GM12878 (cell line): Measurements from ENCODE around the gene FBXL5. TPM values are rescaled to one million over a fixed set of nuclear protein-coding genes. Genes with fewer than 3 reads are reported as not detected.

Source experiments
- ATAC-seq: fragments of 200-7000 bp; cut with Tn5 transposase; 3 replicates; pipeline ENCODE4 v1.9.1; 2020; ENCODE audit warnings: mild to moderate bottlenecking, moderate library complexity
- BruUV-seq: library from RNA; stranded (reverse); fragments of 400-500 nt; replicated peaks from 2 replicates; lab custom pipeline; 2021; lab: Mats Ljungman, UMichigan
- CTCF ChIA-PET: fragments of 300-600 bp; sonication (Branson Sonifier 250); formaldehyde crosslinking; extraction: SDS; loops from one replicate; lab custom pipeline; 2021; ENCODE audit warnings: inconsistent platforms; lab: Yijun Ruan, JAX
- POLR2A ChIA-PET: fragments of 350-600 bp; formaldehyde crosslinking; extraction: SDS; loops from one replicate; lab custom pipeline; 2021; ENCODE audit warnings: inconsistent platforms; lab: Charles Lee
- RAD21 ChIA-PET: fragments of 300-600 bp; sonication (Branson Sonifier 250); formaldehyde crosslinking; loops from one replicate; lab custom pipeline; 2023; ENCODE audit warnings: antibody characterized with exemption; ENCODE audit not compliant: unreplicated experiment; lab: Charles Lee
- SMC1A ChIA-PET: fragments of 300-600 bp; sonication (Branson Sonifier 250); formaldehyde crosslinking; loops from one replicate; lab custom pipeline; 2023; ENCODE audit not compliant: unreplicated experiment, uncharacterized antibody; lab: Charles Lee
- DNase-seq: peaks from one replicate; pipeline ENCODE4 v3.0.0-alpha.2; 2011; ENCODE audit warnings: low read depth, low spot score
- FAIRE-seq: peaks from 3 replicates; lab custom pipeline; 2011; peaks lifted over from hg19 to GRCh38; lab: Jason Lieb, UNC
- H2AFZ ChIP-seq: 2 replicates; pipeline ENCODE4 v1.6.0; 2011; ENCODE audit warnings: low read depth, low read length, control low read depth; ENCODE audit not compliant: control insufficient read depth
- H3K27ac ChIP-seq: 2 replicates; pipeline ENCODE4 v1.5.1; 2011; ENCODE audit warnings: control low read depth; ENCODE audit not compliant: control insufficient read depth, insufficient read depth
- H3K27me3 ChIP-seq, 2 experiments: replicated peaks in 1 of 2; 2 replicates each; pipeline versions ENCODE4 v1.6.0 to v1.6.1; 2011; ENCODE audit warnings: low read length in 1 of 2; ENCODE audit not compliant: control insufficient read depth in 2 of 2, insufficient read depth in 2 of 2
- H3K36me3 ChIP-seq, 2 experiments: 2 replicates each; pipeline ENCODE4 v1.5.1; 2011; ENCODE audit warnings: low read length in 1 of 2; ENCODE audit not compliant: control insufficient read depth in 2 of 2, insufficient read depth in 2 of 2
- H3K4me1 ChIP-seq: 2 replicates; pipeline ENCODE4 v1.6.1; 2011; ENCODE audit warnings: mild to moderate bottlenecking, low read length, moderate library complexity, mixed read lengths; ENCODE audit not compliant: control insufficient read depth, insufficient read depth
- H3K4me2 ChIP-seq: 2 replicates; pipeline ENCODE4 v1.6.0; 2011; ENCODE audit warnings: control low read depth; ENCODE audit not compliant: control insufficient read depth, insufficient read depth
- H3K4me3 ChIP-seq: fragments of 200-600 bp; sonication (generic); 2 replicates; pipeline ENCODE4 v1.5.1; 2016
- H3K79me2 ChIP-seq: 2 replicates; pipeline ENCODE4 v1.6.0; 2011; ENCODE audit warnings: low read length; ENCODE audit not compliant: control insufficient read depth, insufficient read depth
- H3K9ac ChIP-seq: 2 replicates; pipeline ENCODE4 v1.8.0; 2011; ENCODE audit warnings: low read length, control low read depth, mixed read lengths; ENCODE audit not compliant: control insufficient read depth, insufficient read depth
- H3K9me3 ChIP-seq: replicated peaks from 3 replicates; pipeline ENCODE4 v1.5.1; 2011; ENCODE audit warnings: mild to moderate bottlenecking, low read length; ENCODE audit not compliant: control insufficient read depth, insufficient read depth
- H4K20me1 ChIP-seq: 2 replicates; pipeline ENCODE4 v1.6.0; 2011; ENCODE audit not compliant: control insufficient read depth, insufficient read depth
- ASH2L ChIP-seq: fragments of 300-600, 200-600 bp; sonication (generic); IDR thresholded peaks from 2 replicates; pipeline ENCODE4 v1.6.1; 2017; ENCODE audit warnings: low read depth, mild to moderate bottlenecking, borderline replicate concordance
- BMI1 ChIP-seq: fragments of 450-650 bp; IDR thresholded peaks from 2 replicates; pipeline ENCODE4 v1.6.1; 2016; ENCODE audit warnings: mild to moderate bottlenecking, moderate library complexity, borderline replicate concordance
- CBFB ChIP-seq: IDR thresholded peaks from 2 replicates; pipeline ENCODE4 v1.6.1; 2016; ENCODE audit warnings: antibody characterized with exemption, low read depth
- CEBPB ChIP-seq, 2 experiments: fragments of 150-350 bp in 1 of 2; IDR thresholded peaks; 2 replicates each; pipeline ENCODE4 v1.6.1; 2012 to 2014; ENCODE audit warnings: low read depth in 2 of 2, low read length in 2 of 2, borderline replicate concordance in 1 of 2, inconsistent platforms in 1 of 2
- MAX ChIP-seq: IDR thresholded peaks from 2 replicates; pipeline ENCODE4 v1.6.1; 2012; ENCODE audit warnings: low read depth, low read length, improper control_type of control experiment
- NFYB ChIP-seq: IDR thresholded peaks from 2 replicates; pipeline ENCODE4 v1.6.1; 2011; ENCODE audit warnings: low read depth, mild to moderate bottlenecking, low read length, improper control_type of control experiment, moderate library complexity; ENCODE audit not compliant: insufficient read depth
- NR2F1 ChIP-seq: fragments of 450-650 bp; conservative IDR thresholded peaks from 2 replicates; pipeline ENCODE4 v1.6.1; 2017; ENCODE audit warnings: mild to moderate bottlenecking
- SUZ12 ChIP-seq: fragments of 200-600 bp; sonication (generic); IDR thresholded peaks from one replicate; pipeline ENCODE4 v1.6.1; 2018; ENCODE audit warnings: antibody characterized with exemption, mild to moderate bottlenecking; ENCODE audit not compliant: unreplicated experiment
- TCF12 ChIP-seq: IDR thresholded peaks from 2 replicates; pipeline ENCODE4 v1.6.1; 2011; ENCODE audit warnings: low read depth, mild to moderate bottlenecking, low read length
- TCF3 ChIP-seq: IDR thresholded peaks from 2 replicates; pipeline ENCODE4 v1.6.1; 2012; ENCODE audit warnings: low read depth, mild to moderate bottlenecking, low read length, borderline replicate concordance; ENCODE audit not compliant: insufficient read depth
- ZBTB33 ChIP-seq: fragments of 450-650 bp; IDR thresholded peaks from 2 replicates; pipeline ENCODE4 v1.6.1; 2017; ENCODE audit warnings: mild to moderate bottlenecking
- ZNF592 ChIP-seq: fragments of 450-650 bp; IDR thresholded peaks from 2 replicates; pipeline ENCODE4 v1.6.1; 2017; ENCODE audit warnings: mild to moderate bottlenecking, moderate library complexity
- WGBS: methylation state at CpG from one replicate; pipeline ENCODE4 v1.1.6; 2016; ENCODE audit warnings: low lambda C conversion rate; ENCODE audit not compliant: insufficient replicate concordance, insufficient coverage; ENCODE audit errors: missing lambda C conversion rate; 5-methylcytosine and 5-hydroxymethylcytosine counted together
- in situ Hi-C: fragments of 300-500 bp; cut with MboI; formaldehyde crosslinking; loops from 9 replicates; pipeline ENCODE4 v1.14.3; 2018; ENCODE audit warnings: mixed read lengths
- intact Hi-C: fragments of 100-400 bp; cut with micrococcal nuclease; formaldehyde crosslinking; loops from one replicate; pipeline ENCODE4 v1.14.2; 2022; ENCODE audit not compliant: unreplicated experiment
- polyA plus RNA-seq, 11 experiments: library from polyadenylated mRNA; depleted of rRNA in 4 of 11; unstranded in 6 of 11; stranded (reverse) in 5 of 11; fragments of >200 nt; fragmentation: Nextera tagmentation in 4 of 11; fragmentation: Illumina TruSeq in 1 of 11; extraction: Ambion mirVana in 4 of 11; extraction: Trizol in 1 of 11; gene quantifications; 1 replicate in 1 of 11; 2 replicates in 10 of 11; pipeline versions ENCODE4 v1.2.1 to v1.2.3, GENCODE V29; 2011 to 2016; ENCODE audit warnings: inconsistent platforms in 2 of 11, missing spikeins in 2 of 11, low read depth in 1 of 11
- total RNA-seq, 4 experiments: library from RNA; depleted of rRNA in 3 of 4; stranded (reverse); fragments of >200 nt in 3 of 4; fragmentation: Illumina TruSeq in 1 of 4; extraction: Trizol in 1 of 4; gene quantifications; 2 replicates each; pipeline versions ENCODE4 v1.2.1 to v1.2.3, GENCODE V29; 2013 to 2021
- TF ChIP-seq, protein P1 (sequence below): fragments of 450-650 bp; IDR thresholded peaks from 2 replicates; pipeline ENCODE4 v1.6.1; 2018; ENCODE audit warnings: borderline replicate concordance, mild to moderate bottlenecking; ENCODE audit not compliant: partially characterized antibody
- TF ChIP-seq, protein P2 (sequence below): IDR thresholded peaks from 2 replicates; pipeline ENCODE4 v1.6.1; 2011; ENCODE audit warnings: borderline replicate concordance, low read depth, mild to moderate bottlenecking, moderate library complexity, low read length; ENCODE audit not compliant: insufficient read depth, poor library complexity, severe bottlenecking

The FBXL5 gene
- total and polyA plus RNA-seq, 10 of the 15 experiments (the other 5 are each of a cell fraction or from before 2014, with no cell fraction given) = 10.1 to 46.2 (median 32.7) TPM

DNA sequence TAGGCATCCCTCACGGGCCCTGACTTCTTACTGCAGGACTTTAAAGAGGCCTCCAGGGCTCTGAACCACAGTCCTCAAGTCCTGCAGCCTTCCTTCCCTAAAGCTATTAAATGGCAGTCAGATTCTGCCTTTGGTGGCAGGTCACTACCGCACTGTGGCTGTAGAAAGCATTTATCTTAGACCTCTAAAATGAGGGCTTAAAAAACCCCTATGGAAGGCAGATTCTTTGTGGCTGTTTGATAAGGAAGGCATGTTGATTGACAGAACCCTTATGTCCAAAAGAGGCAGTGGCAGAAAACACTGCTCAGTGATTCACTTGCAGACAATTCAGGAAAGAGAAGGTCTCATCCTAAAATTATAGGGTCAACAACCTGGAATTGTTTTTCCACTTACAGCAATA lies 79.2 kb downstream of the FBXL5 start:
- H2AFZ ChIP-seq = no peak overlapping the region
- H3K36me3 ChIP-seq = no peaks in the 10 kb centered on the region
- intact Hi-C loops (no loop called here), in situ Hi-C loops (no loop called here)
- ATAC-seq (no peak), DNase-seq (no peak), FAIRE-seq (no peak)
- CTCF ChIA-PET = no interaction called here
- no peak overlapping the region for H3K4me3 ChIP-seq
- no peak overlapping the region for H3K4me2 ChIP-seq
- no peaks in the 10 kb centered on the region for H3K27me3 ChIP-seq
- no TSS peak for BruUV-seq
- no peak overlapping the region for H3K27ac ChIP-seq
- RAD21 ChIA-PET = no interaction called here
- no peaks in the 10 kb centered on the region for H4K20me1 ChIP-seq
- H3K79me2 ChIP-seq = no peaks in the 10 kb centered on the region
- H3K9me3 ChIP-seq = no peaks in the 10 kb centered on the region
- SMC1A ChIA-PET = interaction anchor here (1.8 kb wide), 1 partner anchor 10 kb away, joined by 5 read pairs; no protein-coding TSS in a partner anchor
- no peak overlapping the region for H3K9ac ChIP-seq
- WGBS = 54% methylated on average over 2 of the region's 2 CpGs
- POLR2A ChIA-PET = no interaction called here
- no peaks in the 10 kb centered on the region for H3K4me1 ChIP-seq
- TF ChIP-seq, protein P1, sequence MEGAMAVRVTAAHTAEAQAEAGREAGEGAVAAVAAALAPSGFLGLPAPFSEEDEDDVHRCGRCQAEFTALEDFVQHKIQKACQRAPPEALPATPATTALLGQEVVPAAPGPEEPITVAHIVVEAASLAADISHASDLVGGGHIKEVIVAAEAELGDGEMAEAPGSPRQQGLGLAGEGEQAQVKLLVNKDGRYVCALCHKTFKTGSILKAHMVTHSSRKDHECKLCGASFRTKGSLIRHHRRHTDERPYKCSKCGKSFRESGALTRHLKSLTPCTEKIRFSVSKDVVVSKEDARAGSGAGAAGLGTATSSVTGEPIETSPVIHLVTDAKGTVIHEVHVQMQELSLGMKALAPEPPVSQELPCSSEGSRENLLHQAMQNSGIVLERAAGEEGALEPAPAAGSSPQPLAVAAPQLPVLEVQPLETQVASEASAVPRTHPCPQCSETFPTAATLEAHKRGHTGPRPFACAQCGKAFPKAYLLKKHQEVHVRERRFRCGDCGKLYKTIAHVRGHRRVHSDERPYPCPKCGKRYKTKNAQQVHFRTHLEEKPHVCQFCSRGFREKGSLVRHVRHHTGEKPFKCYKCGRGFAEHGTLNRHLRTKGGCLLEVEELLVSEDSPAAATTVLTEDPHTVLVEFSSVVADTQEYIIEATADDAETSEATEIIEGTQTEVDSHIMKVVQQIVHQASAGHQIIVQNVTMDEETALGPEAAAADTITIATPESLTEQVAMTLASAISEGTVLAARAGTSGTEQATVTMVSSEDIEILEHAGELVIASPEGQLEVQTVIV = no peak
- TF ChIP-seq SUZ12 (no peak), ZBTB33 (no peak), ZNF592 (no peak), CEBPB (IDR thresholded peaks at IDR 0.05; ENCODE audit: borderline replicate concordance in 1 of 2, low read depth in 2 of 2, low read length in 2 of 2) (no peak), TCF3 (no peak), BMI1 (no peak), NFYB (no peak), TCF12 (no peak), CBFB (no peak), MAX (no peak), ASH2L (no peak), NR2F1 (no peak)
- TF ChIP-seq, protein P2, sequence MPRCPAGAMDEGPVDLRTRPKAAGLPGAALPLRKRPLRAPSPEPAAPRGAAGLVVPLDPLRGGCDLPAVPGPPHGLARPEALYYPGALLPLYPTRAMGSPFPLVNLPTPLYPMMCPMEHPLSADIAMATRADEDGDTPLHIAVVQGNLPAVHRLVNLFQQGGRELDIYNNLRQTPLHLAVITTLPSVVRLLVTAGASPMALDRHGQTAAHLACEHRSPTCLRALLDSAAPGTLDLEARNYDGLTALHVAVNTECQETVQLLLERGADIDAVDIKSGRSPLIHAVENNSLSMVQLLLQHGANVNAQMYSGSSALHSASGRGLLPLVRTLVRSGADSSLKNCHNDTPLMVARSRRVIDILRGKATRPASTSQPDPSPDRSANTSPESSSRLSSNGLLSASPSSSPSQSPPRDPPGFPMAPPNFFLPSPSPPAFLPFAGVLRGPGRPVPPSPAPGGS = no peak
